D721Med (cell line): ENCODE results near the gene CDC42EP4.

Source experiments
- DNase-seq: peaks from one replicate; pipeline ENCODE4 v3.0.0; 2011; ENCODE audit warnings: low spot score; ENCODE audit not compliant: insufficient read length
- FAIRE-seq: peaks from 2 replicates; lab custom pipeline; 2011; peaks lifted over from hg19 to GRCh38; lab: Jason Lieb, UNC
- TF ChIP-seq, protein P1 (sequence below): IDR thresholded peaks from 2 replicates; pipeline ENCODE4 v1.5.1; 2012; ENCODE audit warnings: mild to moderate bottlenecking, control low read depth; ENCODE audit not compliant: insufficient read depth; ENCODE audit errors: missing control alignments

Gene CDC42EP4, protein sequence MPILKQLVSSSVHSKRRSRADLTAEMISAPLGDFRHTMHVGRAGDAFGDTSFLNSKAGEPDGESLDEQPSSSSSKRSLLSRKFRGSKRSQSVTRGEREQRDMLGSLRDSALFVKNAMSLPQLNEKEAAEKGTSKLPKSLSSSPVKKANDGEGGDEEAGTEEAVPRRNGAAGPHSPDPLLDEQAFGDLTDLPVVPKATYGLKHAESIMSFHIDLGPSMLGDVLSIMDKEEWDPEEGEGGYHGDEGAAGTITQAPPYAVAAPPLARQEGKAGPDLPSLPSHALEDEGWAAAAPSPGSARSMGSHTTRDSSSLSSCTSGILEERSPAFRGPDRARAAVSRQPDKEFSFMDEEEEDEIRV

DNA sequence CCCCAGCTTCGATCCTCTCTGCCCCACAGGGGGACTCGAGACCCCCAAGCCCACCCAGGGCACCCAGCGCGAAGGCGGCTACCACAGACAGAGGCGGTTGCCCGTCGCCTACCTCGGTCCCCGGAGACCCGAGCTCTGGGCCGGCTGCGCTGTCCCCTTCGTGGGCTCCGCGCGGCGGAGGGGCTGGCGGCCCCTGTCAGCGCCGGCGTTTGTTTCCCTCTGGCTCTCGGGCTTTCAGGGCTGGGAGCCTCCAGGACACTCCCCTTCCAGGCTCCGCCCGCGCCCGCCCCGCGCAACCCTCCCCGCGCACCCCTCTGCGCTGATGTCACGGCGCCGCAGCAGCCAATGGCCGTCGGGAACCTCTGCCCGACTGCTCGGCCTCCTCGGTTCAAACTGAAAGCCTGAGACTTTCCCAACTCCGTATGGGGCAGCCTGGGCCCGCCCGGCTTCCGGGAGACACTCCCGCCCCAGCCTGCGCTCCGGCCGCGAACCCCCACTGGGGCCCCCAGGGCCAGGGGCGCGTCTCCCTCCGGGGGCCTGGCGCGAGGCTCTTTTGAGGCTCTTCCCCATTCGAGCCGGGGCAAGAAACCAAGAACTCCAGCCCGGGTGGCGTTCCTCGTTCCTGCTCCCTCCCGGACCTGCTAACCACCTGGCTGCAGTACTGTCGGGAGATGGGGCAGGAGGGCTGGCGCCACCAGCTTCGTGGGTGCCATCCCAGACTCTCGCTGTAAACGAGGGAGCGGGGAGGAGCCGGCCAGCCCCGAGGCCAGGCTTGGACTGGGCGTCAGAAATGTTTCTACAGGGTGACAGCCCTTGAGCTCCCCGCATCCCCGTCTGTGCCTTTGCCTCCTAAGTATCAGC, at the start of gene CDC42EP4:
Gene CDC42EP4 (minus strand): TSS at position 221 of the 861 bp plus-strand sequence. CDS start 25,501 bp downstream, outside the sequence.
- TF ChIP-seq, protein P1, sequence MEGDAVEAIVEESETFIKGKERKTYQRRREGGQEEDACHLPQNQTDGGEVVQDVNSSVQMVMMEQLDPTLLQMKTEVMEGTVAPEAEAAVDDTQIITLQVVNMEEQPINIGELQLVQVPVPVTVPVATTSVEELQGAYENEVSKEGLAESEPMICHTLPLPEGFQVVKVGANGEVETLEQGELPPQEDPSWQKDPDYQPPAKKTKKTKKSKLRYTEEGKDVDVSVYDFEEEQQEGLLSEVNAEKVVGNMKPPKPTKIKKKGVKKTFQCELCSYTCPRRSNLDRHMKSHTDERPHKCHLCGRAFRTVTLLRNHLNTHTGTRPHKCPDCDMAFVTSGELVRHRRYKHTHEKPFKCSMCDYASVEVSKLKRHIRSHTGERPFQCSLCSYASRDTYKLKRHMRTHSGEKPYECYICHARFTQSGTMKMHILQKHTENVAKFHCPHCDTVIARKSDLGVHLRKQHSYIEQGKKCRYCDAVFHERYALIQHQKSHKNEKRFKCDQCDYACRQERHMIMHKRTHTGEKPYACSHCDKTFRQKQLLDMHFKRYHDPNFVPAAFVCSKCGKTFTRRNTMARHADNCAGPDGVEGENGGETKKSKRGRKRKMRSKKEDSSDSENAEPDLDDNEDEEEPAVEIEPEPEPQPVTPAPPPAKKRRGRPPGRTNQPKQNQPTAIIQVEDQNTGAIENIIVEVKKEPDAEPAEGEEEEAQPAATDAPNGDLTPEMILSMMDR: no peak
- DNase-seq (peak; percentile 75), FAIRE-seq (no peak)

DNA sequence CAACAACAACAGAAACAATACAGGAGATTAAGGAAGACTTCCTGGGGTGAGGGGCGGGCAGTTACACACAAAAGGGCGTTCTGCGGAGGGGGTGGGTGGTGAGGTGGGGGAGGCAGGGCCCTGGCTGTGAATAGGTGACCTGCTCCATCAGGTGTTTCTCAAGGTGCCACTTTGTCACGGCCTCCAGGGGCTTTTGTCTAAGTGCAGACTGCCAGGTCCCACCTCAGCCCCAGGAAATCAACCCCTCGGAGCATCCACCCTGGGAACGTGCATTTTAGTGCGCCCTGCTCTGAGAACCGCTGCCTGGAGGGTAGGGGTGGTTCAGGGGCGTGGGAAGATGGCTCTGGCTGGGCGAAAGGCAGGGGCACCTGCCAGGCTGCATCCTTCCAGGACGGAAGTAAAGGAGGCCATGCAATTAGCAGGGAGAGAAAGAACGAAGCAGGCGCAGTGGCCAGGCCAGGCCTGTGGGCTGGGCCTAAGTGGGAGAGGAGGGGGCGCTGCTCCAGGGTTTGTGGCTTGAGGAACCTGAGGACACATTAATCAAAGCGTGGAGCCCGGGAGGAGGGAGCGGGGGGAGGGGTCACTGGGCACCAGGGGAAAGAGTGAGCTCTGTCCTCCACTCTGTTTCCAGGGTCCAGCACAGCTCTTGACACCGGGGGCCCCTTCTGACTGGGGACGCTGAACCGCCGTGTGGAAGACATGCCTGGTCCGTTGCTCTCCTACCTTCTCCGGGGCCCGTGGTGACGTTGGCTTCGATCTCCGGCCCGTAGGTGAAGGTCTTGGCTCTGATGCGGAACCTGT, 49.4 kb upstream of the CDC42EP4 start:
- FAIRE-seq: no peak
- no peak for DNase-seq
- TF ChIP-seq, protein P1: no peak

DNA sequence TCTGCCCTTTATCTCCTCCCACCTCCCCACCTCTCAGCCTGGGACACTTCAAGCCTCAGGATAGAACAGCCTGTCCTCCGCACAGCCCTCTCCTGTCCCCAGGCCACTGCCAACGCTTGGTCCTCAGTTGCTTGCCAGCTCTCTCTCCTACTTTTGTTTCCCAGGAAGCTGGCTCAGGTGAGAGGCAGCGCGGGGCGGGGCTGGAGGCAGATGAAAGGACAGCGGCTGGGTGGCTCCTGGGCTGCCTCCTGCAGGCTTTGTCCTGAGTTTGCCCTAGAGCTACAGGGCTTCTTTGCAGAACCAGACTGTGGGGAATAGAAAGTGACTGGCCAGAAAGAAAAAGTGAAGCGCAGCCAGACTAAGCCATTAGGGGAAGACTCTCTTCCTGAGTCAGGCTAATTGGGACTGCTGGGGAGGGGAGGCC, 48.2 kb upstream of the CDC42EP4 start:
- TF ChIP-seq, protein P1: no peak
- no peak for DNase-seq
- FAIRE-seq: no peak

DNA sequence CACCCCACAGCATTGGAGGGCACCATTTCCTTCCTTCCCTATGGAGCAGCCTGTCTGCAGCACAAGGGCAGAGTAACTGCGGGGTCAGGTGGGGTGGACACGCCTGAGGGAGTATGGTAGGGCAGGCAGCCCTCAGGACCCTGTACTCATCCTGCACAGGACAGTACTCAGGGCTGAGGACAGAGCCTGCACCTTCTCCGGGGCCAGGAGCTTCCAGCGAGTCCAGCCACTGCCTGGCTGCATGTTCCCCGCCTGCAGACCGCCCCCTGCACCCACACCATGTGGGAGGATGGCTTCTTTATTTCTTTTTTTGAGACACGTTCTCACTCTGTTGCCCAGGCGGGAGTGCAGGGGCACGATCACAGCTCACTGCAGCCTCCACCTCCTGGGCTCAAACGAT, 47.6 kb upstream of the CDC42EP4 start:
- TF ChIP-seq, protein P1: no peak
- no peak for DNase-seq
- no peak for FAIRE-seq

GRCh38 chr17:73358668-73359067, 46.9 kb upstream of the CDC42EP4 start:
- no peak for DNase-seq
- no peak for FAIRE-seq
- TF ChIP-seq, protein P1: no peak

DNA sequence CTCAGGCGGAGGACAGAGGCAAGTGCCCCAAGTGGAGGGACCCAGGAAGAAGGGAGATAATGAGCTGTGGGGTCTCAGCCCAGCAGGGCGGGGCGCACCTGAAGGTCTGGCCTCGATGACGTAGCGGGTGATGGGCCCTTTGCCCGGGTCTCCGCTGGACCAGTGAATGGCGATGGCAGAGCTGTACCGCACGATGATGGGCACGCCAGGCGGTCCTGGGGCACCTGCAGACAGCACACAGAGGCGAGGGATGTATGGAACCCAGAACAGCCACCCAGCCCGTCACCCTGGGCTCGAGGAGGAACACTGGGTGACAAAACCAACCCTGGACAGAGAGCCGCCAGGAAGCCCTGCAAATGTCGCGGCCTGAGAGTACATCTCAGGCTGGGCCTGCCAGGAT, 46.2 kb upstream of the CDC42EP4 start:
- TF ChIP-seq, protein P1: no peak
- FAIRE-seq: no peak
- no peak for DNase-seq
